ENCODE data around the gene ERG. TPM values are rescaled to one million over a fixed set of nuclear protein-coding genes. Genes with fewer than 3 reads are reported as not detected.

Gene ERG
- polyA plus RNA-seq, 1 experiment = not detected

GRCh38 chr21:38507374-38507942 is 9.2 kb upstream of the ERG start:
- DNase-seq (ENCODE audit: low read depth, low spot score) = no peak
- no peak for TF ChIP-seq CTCF (IDR thresholded peaks at IDR 0.05; ENCODE audit: low read depth, low read length)
- Histone ChIP-seq H3K9me3 (ENCODE audit: control insufficient read depth, insufficient read depth, low read length) (no peaks in the 10 kb centered on the region), H3K4me3 (ENCODE audit: low read depth, low read length) (no peak overlapping the region), H3K27me3 (ENCODE audit: control insufficient read depth, insufficient read depth, low read length) (peaks cover 14% of the 10 kb centered on the region), H3K27ac (ENCODE audit: low read depth, low read length) (no peak overlapping the region)
- ChIA-PET POLR2A (no interaction called here), CTCF (no interaction called here)

GRCh38 chr21:38506661-38507281 is 8.5 kb upstream of the ERG start:
- ChIA-PET CTCF (no interaction called here), POLR2A (no interaction called here)
- no peak for DNase-seq (ENCODE audit: low read depth, low spot score)
- Histone ChIP-seq H3K9me3 (ENCODE audit: control insufficient read depth, insufficient read depth, low read length) (no peaks in the 10 kb centered on the region), H3K4me3 (ENCODE audit: low read depth, low read length) (no peak overlapping the region), H3K27me3 (ENCODE audit: control insufficient read depth, insufficient read depth, low read length) (peaks cover 14% of the 10 kb centered on the region), H3K27ac (ENCODE audit: low read depth, low read length) (no peak overlapping the region)
- TF ChIP-seq CTCF (IDR thresholded peaks at IDR 0.05; ENCODE audit: low read depth, low read length) = no peak

- H3K27ac ChIP-seq (ENCODE audit: low read depth, low read length) = no peak overlapping the region
- H3K9me3 ChIP-seq (ENCODE audit: control insufficient read depth, insufficient read depth, low read length) = no peaks in the 10 kb centered on the region
- H3K27me3 ChIP-seq (ENCODE audit: control insufficient read depth, insufficient read depth, low read length) = peaks cover 11% of the 10 kb centered on the region
- no peak overlapping the region for H3K4me3 ChIP-seq (ENCODE audit: low read depth, low read length)
- POLR2A ChIA-PET = no interaction called here
- CTCF ChIA-PET = interaction anchor here (0.6 to 1.1 kb wide), 13 partner anchors 10 to 695 kb away, joined by 3 to 16 read pairs (median 4); no protein-coding TSS in a partner anchor
- DNase-seq (ENCODE audit: low read depth, low spot score) = peak; percentile 46
- TF ChIP-seq CTCF (IDR thresholded peaks at IDR 0.05; ENCODE audit: low read depth, low read length) = peak; percentile 79
Observed at GRCh38 chr21:38505654-38506523, 7.6 kb upstream of the ERG start.

- DNase-seq (ENCODE audit: low read depth, low spot score) = no peak
- POLR2A ChIA-PET = no interaction called here
- no peaks in the 10 kb centered on the region for H3K9me3 ChIP-seq (ENCODE audit: control insufficient read depth, insufficient read depth, low read length)
- no peak for TF ChIP-seq CTCF (IDR thresholded peaks at IDR 0.05; ENCODE audit: low read depth, low read length)
- no peak overlapping the region for H3K27ac ChIP-seq (ENCODE audit: low read depth, low read length)
- no peak overlapping the region for H3K4me3 ChIP-seq (ENCODE audit: low read depth, low read length)
- CTCF ChIA-PET = interaction anchor here (0.8 to 1.7 kb wide), 6 partner anchors 228 to 672 kb away, joined by 3 to 7 read pairs (median 4); no protein-coding TSS in a partner anchor
- peaks cover 9% of the 10 kb centered on the region for H3K27me3 ChIP-seq (ENCODE audit: control insufficient read depth, insufficient read depth, low read length)
Observed at GRCh38 chr21:38504066-38504465, 5.8 kb upstream of the ERG start.
